Adipocyte (in vitro differentiated cells): ENCODE results near the gene SCAMP4.

Experiments used
- DNase-seq: peaks from one replicate; pipeline ENCODE4 v3.0.0-alpha.2; 2015; ENCODE audit warnings: low read depth
- H3K27me3 ChIP-seq: replicated peaks from 2 replicates; pipeline ENCODE4 v1.7.0; 2013; ENCODE audit warnings: mild to moderate bottlenecking, low read length, moderate library complexity; ENCODE audit not compliant: control insufficient read depth, insufficient read depth
- H3K36me3 ChIP-seq: 2 replicates; pipeline ENCODE4 v1.7.0; 2013; ENCODE audit warnings: low read length, mild to moderate bottlenecking, moderate library complexity; ENCODE audit not compliant: control insufficient read depth, insufficient read depth, severe bottlenecking
- H3K4me1 ChIP-seq: 2 replicates; pipeline ENCODE4 v1.7.0; 2013; ENCODE audit warnings: mild to moderate bottlenecking, low read length, moderate library complexity; ENCODE audit not compliant: control insufficient read depth, insufficient read depth
- H3K4me3 ChIP-seq: 2 replicates; pipeline ENCODE4 v1.7.0; 2013; ENCODE audit warnings: mild to moderate bottlenecking, low read length, moderate library complexity
- H3K9ac ChIP-seq: 2 replicates; pipeline ENCODE4 v1.7.0; 2013; ENCODE audit warnings: mild to moderate bottlenecking, low read length, moderate library complexity
- H3K9me3 ChIP-seq: 2 replicates; pipeline ENCODE4 v1.7.0; 2013; ENCODE audit warnings: mild to moderate bottlenecking, low read length, moderate library complexity; ENCODE audit not compliant: control insufficient read depth

SCAMP4 gene

GRCh38 chr19:1936430-1936829, 31.2 kb downstream of the SCAMP4 start:
- DNase-seq = no peak

DNA sequence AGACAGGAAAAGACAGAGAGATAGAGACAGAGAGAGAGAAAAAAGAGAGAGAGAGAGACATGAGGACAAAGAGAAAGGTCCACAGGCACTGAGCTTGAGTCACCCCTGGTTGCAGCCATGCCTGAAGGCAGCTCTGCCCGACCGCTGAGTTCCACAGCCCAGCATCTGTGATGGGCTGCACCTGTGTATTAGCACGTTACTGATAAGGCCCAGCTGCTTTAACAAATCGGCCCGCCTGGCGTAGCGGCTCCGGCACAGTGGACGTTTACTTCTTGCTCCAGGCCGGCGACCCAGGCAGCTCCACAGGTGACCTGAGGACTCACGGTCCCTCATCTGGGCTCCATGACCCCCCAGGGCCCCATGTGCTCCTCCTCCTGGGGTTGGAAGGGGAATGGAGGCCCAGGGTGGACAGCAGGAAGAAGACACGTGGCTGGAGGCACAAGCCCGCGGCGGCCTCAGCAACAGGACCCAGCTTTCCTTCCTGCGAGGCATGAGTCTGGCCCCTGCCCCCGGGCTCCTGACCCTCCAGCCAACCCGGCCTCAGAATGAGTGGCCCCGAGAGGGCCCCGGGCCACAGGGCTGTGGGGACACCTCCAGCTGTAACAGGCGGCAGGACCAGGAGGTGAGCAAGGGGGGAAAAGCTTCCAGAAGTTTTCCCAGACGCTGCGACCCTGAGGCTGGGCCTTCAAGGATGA, 31.9 kb downstream of the SCAMP4 start:
- no peaks in the 10 kb centered on the region for H3K36me3 ChIP-seq
- H3K9ac ChIP-seq = no peak overlapping the region
- H3K4me1 ChIP-seq = peaks cover 25% of the 10 kb centered on the region
- no peak for DNase-seq
- no peaks in the 10 kb centered on the region for H3K27me3 ChIP-seq
- no peaks in the 10 kb centered on the region for H3K9me3 ChIP-seq
- no peak overlapping the region for H3K4me3 ChIP-seq

More at GRCh38 chr19:1936430-1936829, 31.2 kb downstream of the SCAMP4 start:
- Histone ChIP-seq H3K9ac (peak overlapping the region; percentile 25), H3K4me1 (peaks cover 25% of the 10 kb centered on the region), H3K9me3 (peaks cover 2% of the 10 kb centered on the region), H3K4me3 (no peak overlapping the region), H3K27me3 (no peaks in the 10 kb centered on the region), H3K36me3 (no peaks in the 10 kb centered on the region)

- H3K4me1 ChIP-seq = peaks cover 34% of the 10 kb centered on the region
- no peaks in the 10 kb centered on the region for H3K27me3 ChIP-seq
- DNase-seq = no peak
- H3K9ac ChIP-seq = no peak overlapping the region
- no peaks in the 10 kb centered on the region for H3K9me3 ChIP-seq
- H3K36me3 ChIP-seq = no peaks in the 10 kb centered on the region
- no peak overlapping the region for H3K4me3 ChIP-seq
These were observed 32.9 kb downstream of the SCAMP4 start for GRCh38 chr19:1938071-1938470.

DNA sequence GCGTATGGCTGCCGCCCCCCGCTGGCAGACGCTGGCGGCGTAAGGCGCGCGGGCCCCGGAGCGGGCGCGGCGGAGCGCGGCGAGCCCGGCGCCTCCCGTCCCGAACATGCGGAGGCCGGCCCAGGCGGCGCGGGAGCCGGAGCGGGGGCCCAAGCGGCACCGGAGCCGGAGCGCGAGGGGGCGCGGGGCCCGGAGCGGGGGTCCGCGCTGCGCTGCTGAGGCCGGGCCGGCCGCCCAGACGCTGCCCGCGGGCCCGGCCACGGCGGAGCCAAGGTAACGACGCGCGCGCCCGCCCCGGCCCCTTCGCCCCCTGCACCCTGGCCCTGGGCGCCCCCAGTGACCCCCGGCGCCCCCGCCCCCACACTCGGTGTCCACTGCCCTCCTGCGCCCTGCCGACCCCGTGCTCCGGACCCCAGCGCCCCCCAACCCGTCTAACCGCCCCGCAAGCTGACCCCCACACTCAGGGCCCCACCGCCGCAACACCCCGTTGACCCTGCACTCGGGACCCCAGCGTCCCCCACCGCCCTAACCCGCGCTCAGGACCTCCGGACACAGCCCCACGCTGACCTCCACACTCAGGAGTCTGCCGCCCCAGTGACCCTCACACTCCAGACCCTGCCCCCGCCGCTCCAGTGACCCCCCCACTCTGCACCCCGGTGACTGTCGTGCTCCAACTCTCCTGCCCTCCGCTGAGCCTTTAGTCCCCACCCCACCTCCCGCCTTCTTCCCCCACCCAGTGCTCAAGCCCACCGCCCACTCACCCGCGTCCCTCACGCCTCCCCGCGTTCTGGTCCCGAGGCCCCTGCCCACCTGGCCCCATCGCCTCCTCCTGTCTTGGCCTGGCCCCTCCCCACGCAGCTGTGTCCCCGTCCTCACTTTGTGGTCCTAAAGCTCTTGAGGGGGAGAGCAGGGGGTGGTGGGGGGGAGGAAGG, 36.2 kb downstream of the SCAMP4 start, which contains the start of gene CSNK1G2:
CSNK1G2 (plus strand) TSS at position 27 of the 932 bp plus-strand sequence. CDS start 28,601 bp downstream, outside the sequence.
- Histone ChIP-seq H3K4me1 (peaks cover 32% of the 10 kb centered on the region), H3K36me3 (no peaks in the 10 kb centered on the region), H3K9me3 (no peaks in the 10 kb centered on the region), H3K9ac (peak within 1 kb of the TSS; percentile 97), H3K27me3 (no peaks in the 10 kb centered on the region), H3K4me3 (peak within 1 kb of the TSS; percentile 92)
- DNase-seq = no peak

DNA sequence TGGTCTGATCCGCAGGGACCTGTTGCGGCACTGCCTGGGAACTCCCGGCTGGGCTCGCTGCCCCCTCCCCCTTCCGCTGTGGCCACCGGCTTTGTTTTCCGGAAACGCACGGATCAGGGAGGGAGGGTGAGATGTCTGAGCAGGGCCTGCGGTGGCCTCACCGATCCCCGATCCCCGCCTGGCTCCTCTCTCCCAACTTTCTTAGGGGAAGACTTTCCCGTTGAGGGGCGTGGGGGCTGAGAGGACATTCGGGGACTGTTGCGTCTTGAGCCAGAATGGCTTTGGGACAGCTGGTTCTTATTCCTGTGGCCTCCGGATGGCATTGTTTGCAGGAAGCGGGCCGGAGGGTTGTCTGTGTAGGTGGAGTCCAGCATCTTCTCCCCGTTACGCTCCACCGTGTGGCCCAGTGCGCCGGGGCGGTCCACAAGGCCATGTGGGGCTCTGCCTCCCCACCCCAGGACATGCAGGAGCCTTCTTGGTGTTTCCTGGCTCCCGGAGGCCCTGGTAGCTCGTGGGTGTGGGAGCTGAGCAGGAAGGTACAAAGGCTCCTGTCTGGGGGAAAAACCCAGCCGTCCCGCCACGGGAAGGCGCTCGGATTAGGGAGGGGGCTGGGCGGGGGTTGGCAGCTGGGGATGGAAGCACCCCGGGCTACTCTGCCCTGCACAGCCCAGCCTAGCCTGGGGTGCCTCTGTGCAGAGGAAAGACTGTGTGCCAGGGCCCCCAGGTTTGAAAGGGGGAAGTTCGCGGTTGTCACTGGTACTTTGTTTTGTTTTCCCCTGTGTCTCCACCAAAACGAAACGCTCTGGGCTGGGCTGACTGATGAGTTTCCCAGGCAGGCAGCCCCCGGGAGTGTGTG, 37.1 kb downstream of the SCAMP4 start:
- peak; percentile 88 for DNase-seq
- Histone ChIP-seq H3K4me3 (peak overlapping the region; percentile 92), H3K36me3 (no peaks in the 10 kb centered on the region), H3K27me3 (no peaks in the 10 kb centered on the region), H3K9ac (peak overlapping the region; percentile 97), H3K4me1 (peaks cover 31% of the 10 kb centered on the region), H3K9me3 (no peaks in the 10 kb centered on the region)

DNA sequence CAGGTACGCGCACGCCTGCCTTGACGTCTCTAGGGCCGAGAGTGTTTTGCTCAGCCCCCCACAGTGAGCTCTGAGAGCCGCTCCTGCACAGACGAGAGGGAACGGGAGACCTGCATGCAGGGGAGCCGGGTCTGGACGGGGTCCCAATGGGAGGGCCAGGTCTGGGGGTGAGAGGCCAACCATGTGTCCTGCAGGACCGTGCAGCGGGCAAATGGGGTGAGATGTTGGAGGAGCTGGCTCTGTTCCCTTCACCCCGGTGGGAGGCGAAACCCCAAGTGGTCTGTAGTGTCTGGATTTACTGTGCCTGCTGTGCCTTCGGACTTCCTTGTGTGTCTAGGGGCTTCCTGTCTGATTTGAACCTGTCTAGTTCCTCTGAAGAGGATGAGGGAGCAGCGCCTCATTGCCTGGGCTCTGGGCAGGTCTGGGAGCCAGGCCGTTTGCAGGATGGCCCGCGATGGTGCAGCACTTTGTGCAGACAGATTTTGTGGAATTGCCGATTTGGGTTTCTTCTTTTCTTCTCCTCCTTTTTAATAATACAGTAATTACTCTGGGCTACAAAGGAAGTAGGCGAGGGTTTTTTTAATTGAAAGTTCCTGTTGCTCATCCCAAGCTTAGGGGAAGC, 37.8 kb downstream of the SCAMP4 start:
- Histone ChIP-seq H3K4me3 (peak overlapping the region; percentile 92), H3K36me3 (no peaks in the 10 kb centered on the region), H3K9ac (peak overlapping the region; percentile 97), H3K9me3 (no peaks in the 10 kb centered on the region), H3K27me3 (no peaks in the 10 kb centered on the region), H3K4me1 (peaks cover 31% of the 10 kb centered on the region)
- DNase-seq = peak; percentile 30

DNA sequence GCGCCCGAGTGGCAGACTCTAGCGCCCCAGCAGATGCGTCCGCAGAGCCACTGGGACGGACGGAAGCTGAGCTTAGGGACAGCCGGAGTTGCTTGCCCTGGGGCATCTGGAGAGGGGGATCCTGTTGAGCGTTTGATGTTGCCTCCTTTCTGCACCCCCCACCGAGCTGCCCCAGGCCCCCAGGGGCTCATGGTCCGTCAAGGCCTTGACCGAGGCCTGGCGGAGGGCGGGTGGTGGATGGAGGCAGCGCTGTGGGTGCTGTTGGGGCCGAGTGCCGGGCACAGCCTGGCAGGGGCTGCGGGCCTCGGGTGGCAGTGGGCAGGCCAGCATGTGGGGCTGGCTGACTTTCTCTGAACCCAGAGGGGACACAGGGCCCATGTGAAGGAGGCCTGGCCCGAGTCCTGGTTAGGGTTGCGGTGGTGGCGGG, 38.5 kb downstream of the SCAMP4 start:
- no peaks in the 10 kb centered on the region for H3K36me3 ChIP-seq
- H3K4me1 ChIP-seq = peaks cover 31% of the 10 kb centered on the region
- H3K4me3 ChIP-seq = no peak overlapping the region
- no peaks in the 10 kb centered on the region for H3K27me3 ChIP-seq
- no peaks in the 10 kb centered on the region for H3K9me3 ChIP-seq
- no peak overlapping the region for H3K9ac ChIP-seq
- DNase-seq = no peak

DNA sequence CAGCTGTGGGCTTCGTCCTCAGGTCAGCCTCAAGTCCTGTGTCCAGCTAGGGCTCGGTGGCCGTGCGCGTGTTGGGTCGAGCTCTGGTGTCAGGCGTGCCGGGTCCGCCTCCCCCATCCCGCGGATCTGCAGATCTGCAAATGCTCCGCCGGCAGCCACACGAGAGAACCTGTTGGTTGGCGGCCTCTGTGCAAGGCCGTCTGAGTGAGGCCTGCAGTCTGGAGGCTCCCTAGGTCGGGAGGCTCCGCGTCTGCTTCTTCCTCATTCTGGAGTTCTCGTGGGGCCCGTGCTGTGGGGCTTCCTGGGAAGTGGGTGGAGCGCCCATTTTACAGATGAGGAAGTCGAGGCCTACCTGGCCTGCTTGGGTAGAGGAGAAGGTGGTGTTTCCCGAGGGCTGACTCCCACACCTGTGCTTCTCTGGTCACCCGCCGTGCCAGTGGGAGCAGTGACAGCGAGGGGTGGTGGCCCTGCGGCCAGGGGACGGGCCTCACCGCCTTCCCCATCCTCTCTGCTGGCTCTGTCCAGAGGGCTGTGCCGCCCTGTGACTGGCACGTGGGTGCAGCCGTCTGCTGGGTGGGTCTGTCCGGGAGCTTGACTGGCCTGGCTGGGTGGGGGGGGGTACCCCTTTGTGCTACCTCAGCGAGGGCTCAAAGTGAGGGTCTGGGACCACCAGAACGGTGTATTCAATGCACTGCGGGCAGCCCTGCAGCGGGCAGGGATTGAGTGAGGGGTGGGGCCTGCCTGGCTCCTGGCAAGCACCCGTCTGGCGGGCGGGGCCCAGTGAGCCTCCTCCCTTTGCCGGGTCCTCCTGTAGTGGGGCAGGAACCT, 39.1 kb downstream of the SCAMP4 start:
- Histone ChIP-seq H3K4me3 (no peak overlapping the region), H3K9me3 (no peaks in the 10 kb centered on the region), H3K4me1 (peaks cover 30% of the 10 kb centered on the region), H3K36me3 (no peaks in the 10 kb centered on the region), H3K27me3 (no peaks in the 10 kb centered on the region), H3K9ac (no peak overlapping the region)
- peak; percentile 6 for DNase-seq

DNA sequence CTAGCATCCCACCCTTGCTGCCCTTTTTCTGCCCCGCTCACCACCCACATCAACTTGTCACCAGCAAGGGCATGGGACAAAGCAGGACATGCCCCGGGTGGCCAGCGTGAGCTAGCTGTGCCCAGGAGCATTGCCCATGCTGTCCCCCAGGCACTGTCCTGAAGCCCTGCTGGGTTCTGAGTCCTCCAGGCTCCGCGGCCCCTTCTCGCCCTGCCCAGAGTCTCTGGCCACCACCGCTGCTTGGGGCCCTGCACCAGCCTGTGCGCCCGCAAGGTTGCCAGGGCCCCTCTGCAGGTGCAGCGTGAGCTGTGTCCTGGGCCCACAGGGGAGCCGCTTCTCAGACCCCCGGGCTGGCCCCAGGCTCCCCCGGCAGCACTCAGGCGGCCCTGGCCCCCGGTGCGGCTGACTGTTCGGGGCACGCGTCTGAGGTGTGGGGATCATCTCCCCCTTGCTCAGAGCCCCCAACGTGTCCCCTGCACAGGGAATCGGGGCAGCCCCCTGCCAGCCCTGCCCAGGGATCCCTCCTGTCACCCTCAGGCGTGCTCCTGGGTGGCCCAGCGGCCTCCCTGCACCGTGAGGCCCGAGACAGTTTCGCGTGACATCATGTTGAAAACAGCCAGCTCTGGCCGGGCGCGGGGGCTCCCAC, 39.8 kb downstream of the SCAMP4 start:
- no peaks in the 10 kb centered on the region for H3K9me3 ChIP-seq
- DNase-seq = no peak
- no peak overlapping the region for H3K4me3 ChIP-seq
- H3K36me3 ChIP-seq = no peaks in the 10 kb centered on the region
- no peak overlapping the region for H3K9ac ChIP-seq
- H3K27me3 ChIP-seq = no peaks in the 10 kb centered on the region
- peaks cover 23% of the 10 kb centered on the region for H3K4me1 ChIP-seq
